Progenitor cell of endocrine pancreas (in vitro differentiated cells): ENCODE data around the gene C6. TPM values are rescaled to one million over a fixed set of nuclear protein-coding genes. Genes with fewer than 3 reads are reported as not detected.
A peak's percentile ranks its signal among the peaks of the same experiment; 100 is the strongest.

Source experiments
- DNase-seq: peaks from one replicate; pipeline ENCODE4 v3.0.0; 2021; ENCODE audit warnings: low spot score; ENCODE audit not compliant: unreplicated experiment
- H3K27ac Mint-ChIP-seq: 2 replicates; pipeline ENCODE4 v1.8.0; 2021; ENCODE audit warnings: mild to moderate bottlenecking, moderate library complexity, mixed read lengths
- H3K27me3 Mint-ChIP-seq: 2 replicates; pipeline ENCODE4 v1.8.0; 2021; ENCODE audit warnings: mixed read lengths
- H3K36me3 Mint-ChIP-seq: 2 replicates; pipeline ENCODE4 v1.8.0; 2022; ENCODE audit warnings: mixed read lengths; ENCODE audit not compliant: insufficient read depth
- H3K4me1 Mint-ChIP-seq: 2 replicates; pipeline ENCODE4 v1.8.0; 2021; ENCODE audit warnings: low read depth, mixed read lengths
- H3K4me3 Mint-ChIP-seq: 2 replicates; pipeline ENCODE4 v1.8.0; 2021; ENCODE audit warnings: low read depth, mild to moderate bottlenecking, moderate library complexity, mixed read lengths
- H3K9me3 Mint-ChIP-seq: 2 replicates; pipeline ENCODE4 v1.8.0; 2021; ENCODE audit warnings: low read depth, mixed read lengths
- total RNA-seq: library from RNA; stranded (reverse); gene quantifications from 2 replicates; pipeline ENCODE4 v1.2.1, GENCODE V29; 2021
- TF ChIP-seq, protein P1 (sequence below): fragments of 200-600 bp; sonication (generic); IDR thresholded peaks from one replicate; pipeline ENCODE4 v1.5.0; 2021; ENCODE audit warnings: antibody characterized with exemption, mild to moderate bottlenecking; ENCODE audit not compliant: unreplicated experiment

C6 gene
- total RNA-seq, 1 donor from 2014 or later = 0.74 TPM

DNA sequence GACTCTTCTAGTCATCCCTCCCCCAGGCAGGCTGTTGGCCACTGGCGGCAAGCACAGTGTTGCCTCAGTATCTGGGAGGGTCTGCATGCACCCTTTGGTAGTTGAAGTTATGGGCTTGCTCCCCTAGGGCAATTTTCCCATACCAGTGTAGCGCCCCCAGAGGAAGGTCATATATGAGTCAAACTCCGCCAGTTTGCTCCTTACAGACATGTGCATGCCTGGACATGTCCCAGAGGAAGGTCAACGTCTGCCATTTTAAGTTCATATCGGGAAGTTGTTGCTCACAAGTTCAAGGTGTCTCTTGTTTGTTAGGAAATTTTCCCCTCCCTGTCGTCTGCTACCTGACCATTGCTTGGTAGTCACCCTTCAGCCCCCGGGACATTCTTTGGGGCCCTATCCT, 90.9 kb downstream of the C6 start:
- Mint-ChIP-seq H3K4me1 (peaks cover under 1% of the 10 kb centered on the region), H3K27me3 (no peaks in the 10 kb centered on the region), H3K9me3 (no peaks in the 10 kb centered on the region), H3K27ac (peak overlapping the region; percentile 27), H3K36me3 (no peaks in the 10 kb centered on the region), H3K4me3 (no peak overlapping the region)
- TF ChIP-seq, protein P1, sequence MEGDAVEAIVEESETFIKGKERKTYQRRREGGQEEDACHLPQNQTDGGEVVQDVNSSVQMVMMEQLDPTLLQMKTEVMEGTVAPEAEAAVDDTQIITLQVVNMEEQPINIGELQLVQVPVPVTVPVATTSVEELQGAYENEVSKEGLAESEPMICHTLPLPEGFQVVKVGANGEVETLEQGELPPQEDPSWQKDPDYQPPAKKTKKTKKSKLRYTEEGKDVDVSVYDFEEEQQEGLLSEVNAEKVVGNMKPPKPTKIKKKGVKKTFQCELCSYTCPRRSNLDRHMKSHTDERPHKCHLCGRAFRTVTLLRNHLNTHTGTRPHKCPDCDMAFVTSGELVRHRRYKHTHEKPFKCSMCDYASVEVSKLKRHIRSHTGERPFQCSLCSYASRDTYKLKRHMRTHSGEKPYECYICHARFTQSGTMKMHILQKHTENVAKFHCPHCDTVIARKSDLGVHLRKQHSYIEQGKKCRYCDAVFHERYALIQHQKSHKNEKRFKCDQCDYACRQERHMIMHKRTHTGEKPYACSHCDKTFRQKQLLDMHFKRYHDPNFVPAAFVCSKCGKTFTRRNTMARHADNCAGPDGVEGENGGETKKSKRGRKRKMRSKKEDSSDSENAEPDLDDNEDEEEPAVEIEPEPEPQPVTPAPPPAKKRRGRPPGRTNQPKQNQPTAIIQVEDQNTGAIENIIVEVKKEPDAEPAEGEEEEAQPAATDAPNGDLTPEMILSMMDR = no peak
- DNase-seq = no peak

DNA sequence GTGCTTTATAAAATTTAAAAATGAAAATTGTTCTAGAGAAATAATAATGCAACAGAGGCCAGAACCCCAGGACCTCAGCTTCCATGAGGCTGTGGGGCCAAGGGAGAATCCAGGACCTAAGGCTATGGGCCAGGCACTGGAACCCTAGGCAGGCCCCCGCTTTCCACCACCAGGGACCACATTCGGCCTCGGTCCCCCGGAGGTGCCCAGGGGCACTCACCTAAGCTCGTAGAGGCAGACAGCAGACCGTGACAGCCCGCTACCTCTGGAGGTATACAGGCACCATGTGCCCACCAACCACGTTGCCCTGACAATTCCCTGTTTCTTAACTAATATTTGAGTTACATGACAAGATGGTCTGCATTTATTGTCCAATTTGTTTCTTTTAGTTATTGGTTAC, 92.7 kb downstream of the C6 start:
- Mint-ChIP-seq H3K4me1 (peaks cover 2% of the 10 kb centered on the region), H3K4me3 (no peak overlapping the region), H3K9me3 (no peaks in the 10 kb centered on the region), H3K36me3 (no peaks in the 10 kb centered on the region), H3K27me3 (no peaks in the 10 kb centered on the region), H3K27ac (no peak overlapping the region)
- TF ChIP-seq, protein P1 = no peak
- no peak for DNase-seq

DNA sequence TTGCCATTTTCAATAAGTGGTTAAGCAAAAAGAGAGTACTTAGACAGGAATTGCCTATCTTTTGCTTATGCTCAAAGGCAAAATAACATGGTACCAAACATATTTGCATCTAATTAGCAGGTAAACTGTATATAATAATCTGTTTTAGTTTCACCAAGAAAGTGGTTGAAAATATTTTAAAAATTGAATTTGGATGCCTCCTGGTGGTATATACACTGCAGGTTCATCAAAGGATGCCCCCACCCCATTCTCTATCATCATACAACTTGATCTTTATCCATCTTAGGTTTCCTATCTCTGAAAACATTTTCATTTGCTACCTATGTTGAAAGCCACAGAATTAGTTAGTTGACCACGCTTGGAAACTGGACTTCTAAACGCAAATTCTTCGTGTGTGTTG, 95.2 kb downstream of the C6 start:
- no peak overlapping the region for H3K27ac Mint-ChIP-seq
- no peaks in the 10 kb centered on the region for H3K9me3 Mint-ChIP-seq
- no peak overlapping the region for H3K4me3 Mint-ChIP-seq
- no peaks in the 10 kb centered on the region for H3K36me3 Mint-ChIP-seq
- H3K27me3 Mint-ChIP-seq = no peaks in the 10 kb centered on the region
- TF ChIP-seq, protein P1 = no peak
- DNase-seq = no peak
- H3K4me1 Mint-ChIP-seq = peaks cover 5% of the 10 kb centered on the region

DNA sequence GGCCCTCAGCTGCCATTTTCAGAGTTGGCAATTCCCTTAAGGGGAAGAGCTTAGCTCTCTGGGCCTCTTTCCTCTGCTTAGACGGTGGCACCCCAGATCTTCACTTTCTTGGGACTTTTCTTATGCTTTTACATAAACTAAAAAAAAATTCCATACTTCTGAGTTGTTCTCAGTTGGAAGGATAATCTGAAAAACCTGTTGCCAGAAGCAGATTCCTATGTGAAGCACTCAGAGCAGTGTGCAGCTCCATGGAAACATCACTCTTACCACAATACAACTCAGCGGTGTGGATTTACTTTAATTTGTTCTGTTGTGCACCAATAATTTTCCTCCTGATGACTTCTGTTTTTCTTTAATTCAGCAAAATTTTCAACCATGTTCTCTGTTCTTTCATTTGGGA, 98.1 kb downstream of the C6 start:
- Mint-ChIP-seq H3K36me3 (no peaks in the 10 kb centered on the region), H3K4me3 (no peak overlapping the region), H3K27me3 (no peaks in the 10 kb centered on the region), H3K27ac (peak overlapping the region; percentile 77), H3K9me3 (no peaks in the 10 kb centered on the region), H3K4me1 (peaks cover 5% of the 10 kb centered on the region)
- TF ChIP-seq, protein P1 = no peak
- no peak for DNase-seq

DNA sequence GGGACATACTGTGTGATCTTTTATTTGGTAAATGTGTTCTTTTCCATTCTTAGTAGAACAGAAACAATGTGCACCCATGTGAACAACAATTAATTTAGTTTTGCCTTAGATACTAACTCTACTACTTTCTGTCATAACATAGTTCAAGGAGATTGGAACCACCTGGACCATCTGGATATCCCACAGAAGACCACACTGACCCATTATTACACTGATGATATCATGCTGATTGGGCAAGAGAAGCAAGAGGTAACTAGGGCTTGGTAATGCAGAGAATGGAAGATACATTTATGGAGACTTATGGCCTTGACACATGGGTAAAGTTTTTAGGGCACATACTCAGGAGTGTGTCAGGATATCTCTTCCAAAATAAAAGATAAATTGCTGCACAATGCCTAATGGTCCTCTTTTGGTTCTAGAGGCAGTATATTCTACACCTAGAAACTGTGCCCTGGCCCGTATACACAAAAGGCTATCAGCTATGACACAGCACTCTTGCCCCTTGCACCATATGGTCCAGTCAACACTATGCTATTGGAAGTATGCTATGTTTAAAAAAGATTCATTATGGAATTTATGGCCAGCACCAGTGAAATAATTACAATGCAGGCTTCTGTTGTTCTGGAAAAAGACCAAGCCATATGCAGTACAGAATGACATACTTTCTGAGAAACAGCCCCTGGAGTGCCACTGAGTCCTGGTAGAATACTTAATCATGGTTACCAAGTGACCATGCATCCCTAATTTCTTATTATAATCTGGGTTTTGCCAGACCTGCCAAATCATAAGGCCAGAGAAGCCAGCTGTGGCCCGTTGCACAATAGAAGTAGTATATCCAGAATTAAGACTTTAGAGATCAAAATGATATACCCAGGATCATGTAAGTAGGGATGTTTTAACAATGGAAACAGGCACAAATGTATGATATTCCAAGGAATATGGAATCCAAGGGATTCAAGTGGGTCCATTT, 100.6 kb downstream of the C6 start:
- Mint-ChIP-seq H3K4me1 (peaks cover 5% of the 10 kb centered on the region), H3K27me3 (no peaks in the 10 kb centered on the region), H3K9me3 (peaks cover 3% of the 10 kb centered on the region), H3K4me3 (no peak overlapping the region), H3K27ac (no peak overlapping the region), H3K36me3 (no peaks in the 10 kb centered on the region)
- TF ChIP-seq, protein P1 = no peak
- DNase-seq = no peak
